ENCODE results near the gene IGF2BP2.

The IGF2BP2 gene

GRCh38 chr3:185657691-185658503, 166.9 kb downstream of the IGF2BP2 start:
- no peak for TF ChIP-seq CTCF (IDR thresholded peaks at IDR 0.05; ENCODE audit: low read length, missing control alignments)

GRCh38 chr3:185657211-185657610, 167.6 kb downstream of the IGF2BP2 start:
- no peak for DNase-seq (ENCODE audit: low read depth)
- no peak for TF ChIP-seq CTCF (IDR thresholded peaks at IDR 0.05; ENCODE audit: low read length, missing control alignments)
- H3K4me3 ChIP-seq (replicated peaks; ENCODE audit: low read depth, low read length), result no peak overlapping the region

More at GRCh38 chr3:185657691-185658503, 166.9 kb downstream of the IGF2BP2 start:
- no peak for DNase-seq (ENCODE audit: low read depth)
- H3K4me3 ChIP-seq (replicated peaks; ENCODE audit: low read depth, low read length), result no peak overlapping the region

DNA sequence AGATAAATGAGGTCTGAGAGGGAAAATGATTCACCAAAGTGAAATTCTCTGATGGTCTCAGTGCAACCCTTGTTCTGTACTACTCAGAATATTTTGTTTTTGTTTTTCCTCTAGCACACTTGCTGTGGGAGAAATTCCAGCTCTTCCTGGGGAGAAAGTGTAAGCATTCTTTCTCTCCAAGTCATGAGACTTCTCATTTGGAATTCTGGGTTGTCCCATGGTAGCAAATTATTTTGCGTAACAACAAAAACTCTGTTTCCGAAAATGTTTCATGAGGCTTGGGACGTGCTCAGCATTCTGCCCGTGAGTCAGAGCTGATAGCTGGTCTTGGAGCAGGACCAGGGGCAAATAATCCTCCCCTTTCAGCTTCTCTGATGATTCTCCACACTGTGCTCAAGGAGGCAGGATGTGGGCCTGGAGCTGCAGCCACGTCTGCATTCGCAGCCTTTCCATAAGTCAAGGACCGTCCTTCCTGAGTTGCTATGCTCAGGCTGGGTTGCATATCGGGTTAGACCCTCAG, 168.5 kb downstream of the IGF2BP2 start:
- no peak for TF ChIP-seq CTCF (IDR thresholded peaks at IDR 0.05; ENCODE audit: low read length, missing control alignments)
- peak; percentile 99 for DNase-seq (ENCODE audit: low read depth)
- no peak overlapping the region for H3K4me3 ChIP-seq (replicated peaks; ENCODE audit: low read depth, low read length)

- H3K4me3 ChIP-seq (replicated peaks; ENCODE audit: low read depth, low read length), result no peak overlapping the region
- TF ChIP-seq CTCF (IDR thresholded peaks at IDR 0.05; ENCODE audit: low read length, missing control alignments), result no peak
- DNase-seq (ENCODE audit: low read depth), result no peak
Observed at GRCh38 chr3:185655426-185656320, 169.2 kb downstream of the IGF2BP2 start.

GRCh38 chr3:185654758-185655145, 170.1 kb downstream of the IGF2BP2 start:
- no peak for TF ChIP-seq CTCF (IDR thresholded peaks at IDR 0.05; ENCODE audit: low read length, missing control alignments)
- no peak for DNase-seq (ENCODE audit: low read depth)
- H3K4me3 ChIP-seq (replicated peaks; ENCODE audit: low read depth, low read length), result no peak overlapping the region

- no peak for DNase-seq (ENCODE audit: low read depth)
- no peak for TF ChIP-seq CTCF (IDR thresholded peaks at IDR 0.05; ENCODE audit: low read length, missing control alignments)
- no peak overlapping the region for H3K4me3 ChIP-seq (replicated peaks; ENCODE audit: low read depth, low read length)
Observed at GRCh38 chr3:185653949-185654757, 170.7 kb downstream of the IGF2BP2 start.

Data from fibroblast of pulmonary artery (primary cell).